ENCODE data around the gene CPNE7. TPM values are rescaled to one million over a fixed set of nuclear protein-coding genes. Genes with fewer than 3 reads are reported as not detected.

CPNE7 gene
- polyA plus RNA-seq, 3 donors, result not detected

- H3K4me3 ChIP-seq (replicated peaks in 1 of 3; ENCODE audit: low read depth in 2 of 3, low read length in 3 of 3), result no peak overlapping the region
- peaks cover 77 to 98% of the 10 kb centered on the region in 2 donors for H3K36me3 ChIP-seq (replicated peaks in 1 of 2; ENCODE audit: control insufficient read depth in 1 of 2, insufficient read depth in 2 of 2, low read length in 2 of 2)
- H3K4me1 ChIP-seq (ENCODE audit: control insufficient read depth in 1 of 2, insufficient read depth in 2 of 2, low read length in 2 of 2), result no peaks in the 10 kb centered on the region
- no peak overlapping the region for H3K4me3 Mint-ChIP-seq
- peaks cover 76 to 97% of the 10 kb centered on the region in 2 donors for H3K36me3 Mint-ChIP-seq
- H3K79me2 ChIP-seq (ENCODE audit: insufficient read depth, low read length), result no peaks in the 10 kb centered on the region
- no peak overlapping the region for H3K9ac ChIP-seq (ENCODE audit: insufficient read depth, low read length, poor library complexity, severe bottlenecking)
- peaks cover 0 to 2% (median 0%) of the 10 kb centered on the region in 3 donors for H3K27me3 Mint-ChIP-seq (ENCODE audit: low read depth in 3 of 3)
- peaks cover 0 to 1% (median 0%) of the 10 kb centered on the region in 7 donors for H3K9me3 Mint-ChIP-seq
- no peak overlapping the region for H3K4me2 ChIP-seq (replicated peaks; ENCODE audit: extremely low read depth, low read length, poor library complexity, severe bottlenecking)
- WGBS (ENCODE audit: insufficient coverage), result 93% methylated on average over 28 of the region's 28 CpGs
- no peaks in the 10 kb centered on the region for H3K4me1 Mint-ChIP-seq
- H2AFZ ChIP-seq (ENCODE audit: insufficient read depth, low read depth, low read length, poor library complexity, severe bottlenecking), result no peak overlapping the region
- H3K27ac Mint-ChIP-seq, result peak overlapping the region in 1 of 7 donors; percentile 71
- H3K27me3 ChIP-seq (ENCODE audit: control insufficient read depth in 2 of 2, insufficient read depth in 2 of 2, low read length in 2 of 2), result no peaks in the 10 kb centered on the region
- no peak overlapping the region for H3K27ac ChIP-seq (ENCODE audit: low read depth in 1 of 2, low read length in 2 of 2)
- no peaks in the 10 kb centered on the region for H3K9me3 ChIP-seq (replicated peaks in 1 of 2; ENCODE audit: control insufficient read depth in 1 of 2, insufficient read depth in 1 of 2, low read length in 2 of 2)
- H4K20me1 ChIP-seq (ENCODE audit: insufficient read depth, low read length), result no peaks in the 10 kb centered on the region
- no peak for TF ChIP-seq CTCF (IDR thresholded peaks at IDR 0.05)
- no peak for DNase-seq
- intact Hi-C loops (cut with micrococcal nuclease), result no loop called here
Observed at GRCh38 chr16:89548344-89549006, 27.1 kb upstream of the CPNE7 start.

- no peak overlapping the region for H3K4me3 ChIP-seq (replicated peaks in 1 of 3; ENCODE audit: low read depth in 2 of 3, low read length in 3 of 3)
- H3K4me2 ChIP-seq (replicated peaks; ENCODE audit: extremely low read depth, low read length, poor library complexity, severe bottlenecking), result no peak overlapping the region
- no peaks in the 10 kb centered on the region for H3K9me3 ChIP-seq (replicated peaks in 1 of 2; ENCODE audit: control insufficient read depth in 1 of 2, insufficient read depth in 1 of 2, low read length in 2 of 2)
- Mint-ChIP-seq H3K4me1 (no peaks in the 10 kb centered on the region), H3K36me3 (peaks cover 76 to 94% of the 10 kb centered on the region in 2 donors), H3K4me3 (no peak overlapping the region), H3K9me3 (peaks cover 0 to 1% (median 0%) of the 10 kb centered on the region in 7 donors), H3K27ac (peak overlapping the region in 2 of 7 donors; percentile 33 to 40), H3K27me3 (ENCODE audit: low read depth in 3 of 3) (peaks cover 0 to 2% (median 0%) of the 10 kb centered on the region in 3 donors)
- TF ChIP-seq CTCF (IDR thresholded peaks at IDR 0.05), result no peak
- intact Hi-C loops (cut with micrococcal nuclease), result no loop called here
- no peak overlapping the region for H3K27ac ChIP-seq (ENCODE audit: low read depth in 1 of 2, low read length in 2 of 2)
- H3K9ac ChIP-seq (ENCODE audit: insufficient read depth, low read length, poor library complexity, severe bottlenecking), result no peak overlapping the region
- no peak overlapping the region for H2AFZ ChIP-seq (ENCODE audit: insufficient read depth, low read depth, low read length, poor library complexity, severe bottlenecking)
- no peaks in the 10 kb centered on the region for H4K20me1 ChIP-seq (ENCODE audit: insufficient read depth, low read length)
- no peaks in the 10 kb centered on the region for H3K79me2 ChIP-seq (ENCODE audit: insufficient read depth, low read length)
- 95% methylated on average over 8 of the region's 10 CpGs for WGBS (ENCODE audit: insufficient coverage)
- DNase-seq, result no peak
- H3K36me3 ChIP-seq (replicated peaks in 1 of 2; ENCODE audit: control insufficient read depth in 1 of 2, insufficient read depth in 2 of 2, low read length in 2 of 2), result peaks cover 77 to 98% of the 10 kb centered on the region in 2 donors
- H3K4me1 ChIP-seq (ENCODE audit: control insufficient read depth in 1 of 2, insufficient read depth in 2 of 2, low read length in 2 of 2), result no peaks in the 10 kb centered on the region
- no peaks in the 10 kb centered on the region for H3K27me3 ChIP-seq (ENCODE audit: control insufficient read depth in 2 of 2, insufficient read depth in 2 of 2, low read length in 2 of 2)
Observed at GRCh38 chr16:89549007-89549700, 26.4 kb upstream of the CPNE7 start.
